Fibroblast of villous mesenchyme (primary cell): ENCODE data around the gene COG4. TPM values are rescaled to one million over a fixed set of nuclear protein-coding genes. Genes with fewer than 3 reads are reported as not detected.

ENCODE experiments used
- DNase-seq: peaks from one replicate; pipeline ENCODE4 v3.0.0-alpha.2; 2010; ENCODE audit warnings: low read depth
- H3K4me3 ChIP-seq: 2 replicates; pipeline ENCODE4 v1.5.1; 2011; ENCODE audit warnings: low read depth, mild to moderate bottlenecking, low read length
- CTCF ChIP-seq: IDR thresholded peaks from 2 replicates; pipeline ENCODE4 v1.5.1; 2012; ENCODE audit warnings: low read depth, mild to moderate bottlenecking, low read length; ENCODE audit not compliant: insufficient read depth
- total RNA-seq: library from RNA; depleted of rRNA; stranded (reverse); fragments of >200 nt; gene quantifications from 2 replicates; pipeline ENCODE4 v1.2.3, GENCODE V29; 2012

The COG4 gene
- total RNA-seq, 1 donor, result 64.8 TPM

GRCh38 chr16:70520612-70521297, 2.6 kb downstream of the COG4 start:
- H3K4me3 ChIP-seq, result no peak overlapping the region
- TF ChIP-seq CTCF, result no peak
- peak; percentile 76 for DNase-seq

- H3K4me3 ChIP-seq, result no peak overlapping the region
- TF ChIP-seq CTCF, result no peak
- no peak for DNase-seq
Measured at GRCh38 chr16:70512456-70512855, 10.9 kb downstream of the COG4 start.

- TF ChIP-seq CTCF, result no peak
- H3K4me3 ChIP-seq, result no peak overlapping the region
- no peak for DNase-seq
Measured at GRCh38 chr16:70511833-70512232, 11.5 kb downstream of the COG4 start.

GRCh38 chr16:70510216-70510615, 13.1 kb downstream of the COG4 start:
- no peak overlapping the region for H3K4me3 ChIP-seq
- no peak for TF ChIP-seq CTCF
- DNase-seq, result no peak

GRCh38 chr16:70508752-70509151, 14.6 kb downstream of the COG4 start:
- peak; percentile 10 for DNase-seq
- peak; percentile 13 for TF ChIP-seq CTCF
- no peak overlapping the region for H3K4me3 ChIP-seq

- no peak overlapping the region for H3K4me3 ChIP-seq
- no peak for DNase-seq
- no peak for TF ChIP-seq CTCF
Measured at GRCh38 chr16:70496513-70496912, 26.8 kb downstream of the COG4 start.
